Measurements from ENCODE around the gene FBP2.
"Not testable (repeated sequence)": the region's sequence is repeated elsewhere in the genome, so short reads cannot be mapped to it uniquely, and the experiment has no call there.

FBP2 gene

GRCh38 chr9:94606646-94607422, 13.2 kb upstream of the FBP2 start:
- DNase-seq (ENCODE audit: low read depth in 3 of 3, low spot score in 1 of 3): no peak

GRCh38 chr9:94603259-94604160, 9.9 kb upstream of the FBP2 start:
- DNase-seq (ENCODE audit: low read depth in 3 of 3, low spot score in 1 of 3): peak; percentile 6 to 48 (median 19)

GRCh38 chr9:94602666-94603065, 9.0 kb upstream of the FBP2 start:
- DNase-seq (ENCODE audit: low read depth in 3 of 3, low spot score in 1 of 3): no peak

- no peak for DNase-seq (ENCODE audit: low read depth in 3 of 3, low spot score in 1 of 3)
Observed at GRCh38 chr9:94600715-94601114, 7.1 kb upstream of the FBP2 start.

GRCh38 chr9:94600258-94600657, 6.6 kb upstream of the FBP2 start:
- DNase-seq (ENCODE audit: low read depth in 3 of 3, low spot score in 1 of 3): no peak

- no peak for DNase-seq (ENCODE audit: low read depth in 3 of 3, low spot score in 1 of 3)
Observed at GRCh38 chr9:94599102-94599501, 5.5 kb upstream of the FBP2 start.

- DNase-seq (ENCODE audit: low read depth in 3 of 3, low spot score in 1 of 3): not testable (repeated sequence)
Observed at GRCh38 chr9:94592683-94593082, 941 bp downstream of the FBP2 start.

GRCh38 chr9:94591876-94592275, 1.7 kb downstream of the FBP2 start:
- DNase-seq (ENCODE audit: low read depth in 3 of 3, low spot score in 1 of 3): no peak

- DNase-seq (ENCODE audit: low read depth in 3 of 3, low spot score in 1 of 3): not testable (repeated sequence)
Observed at GRCh38 chr9:94591046-94591545, 2.5 kb downstream of the FBP2 start.

GRCh38 chr9:94588681-94589080, 4.9 kb downstream of the FBP2 start:
- DNase-seq (ENCODE audit: low read depth in 3 of 3, low spot score in 1 of 3): no peak

GRCh38 chr9:94586814-94587213, 6.8 kb downstream of the FBP2 start:
- DNase-seq (ENCODE audit: low read depth in 3 of 3, low spot score in 1 of 3): no peak

GRCh38 chr9:94586316-94586715, 7.3 kb downstream of the FBP2 start:
- no peak for DNase-seq (ENCODE audit: low read depth in 3 of 3, low spot score in 1 of 3)

- DNase-seq (ENCODE audit: low read depth in 3 of 3, low spot score in 1 of 3): no peak
Observed at GRCh38 chr9:94584555-94584954, 9.1 kb downstream of the FBP2 start.

GRCh38 chr9:94581728-94582127, 11.9 kb downstream of the FBP2 start:
- no peak for DNase-seq (ENCODE audit: low read depth in 3 of 3, low spot score in 1 of 3)

- DNase-seq (ENCODE audit: low read depth in 3 of 3, low spot score in 1 of 3): no peak
Observed at GRCh38 chr9:94577571-94577970, 16.1 kb downstream of the FBP2 start.

GRCh38 chr9:94577036-94577435, 16.6 kb downstream of the FBP2 start:
- no peak for DNase-seq (ENCODE audit: low read depth in 3 of 3, low spot score in 1 of 3)

- DNase-seq (ENCODE audit: low read depth in 3 of 3, low spot score in 1 of 3): no peak
Observed at GRCh38 chr9:94576131-94576530, 17.5 kb downstream of the FBP2 start.

- DNase-seq (ENCODE audit: low read depth in 3 of 3, low spot score in 1 of 3): no peak
Observed at GRCh38 chr9:94568972-94569712, 24.5 kb downstream of the FBP2 start.

- DNase-seq (ENCODE audit: low read depth in 3 of 3, low spot score in 1 of 3): no peak
Observed at GRCh38 chr9:94568250-94568889, 25.3 kb downstream of the FBP2 start.

- DNase-seq (ENCODE audit: low read depth in 3 of 3, low spot score in 1 of 3): no peak
Observed at GRCh38 chr9:94567271-94567670, 26.4 kb downstream of the FBP2 start.

GRCh38 chr9:94566550-94566949, 27.1 kb downstream of the FBP2 start:
- no peak for DNase-seq (ENCODE audit: low read depth in 3 of 3, low spot score in 1 of 3)
